Measurements from ENCODE around the gene C2CD2.
A peak's percentile ranks its signal among the peaks of the same experiment; 100 is the strongest.

Gene C2CD2

GRCh38 chr21:41846033-41846317, 107.8 kb downstream of the C2CD2 start:
- no peak for ATAC-seq
- TF ChIP-seq ISL1 (CRISPR knock-in tag; IDR thresholded peaks at IDR 0.05) (no peak), ESRRG (CRISPR knock-in tag; IDR thresholded peaks at IDR 0.05) (no peak), ARNTL (CRISPR knock-in tag; IDR thresholded peaks at IDR 0.05; ENCODE audit: borderline replicate concordance, low read depth) (no peak), PATZ1 (CRISPR knock-in tag; IDR thresholded peaks at IDR 0.05; ENCODE audit: borderline replicate concordance) (no peak), OSR1 (CRISPR knock-in tag; IDR thresholded peaks at IDR 0.05) (no peak), ZC3H10 (CRISPR knock-in tag; IDR thresholded peaks at IDR 0.05) (no peak), CSRNP3 (CRISPR knock-in tag; IDR thresholded peaks at IDR 0.05) (no peak), CSDC2 (CRISPR knock-in tag; IDR thresholded peaks at IDR 0.05) (no peak), PPARA (CRISPR knock-in tag; IDR thresholded peaks at IDR 0.05; ENCODE audit: borderline replicate concordance) (no peak), ZNF8 (CRISPR knock-in tag; IDR thresholded peaks at IDR 0.05) (no peak)

GRCh38 chr21:41845310-41846032, 108.3 kb downstream of the C2CD2 start:
- no peak for ATAC-seq
- no peak for TF ChIP-seq CSDC2 (CRISPR knock-in tag; IDR thresholded peaks at IDR 0.05)

- no peak for ATAC-seq
- TF ChIP-seq CREB5 (CRISPR knock-in tag; IDR thresholded peaks at IDR 0.05; ENCODE audit: low read depth) (no peak), ZFP3 (CRISPR knock-in tag; IDR thresholded peaks at IDR 0.05) (no peak), OSR1 (CRISPR knock-in tag; IDR thresholded peaks at IDR 0.05) (no peak), ESRRG (CRISPR knock-in tag; IDR thresholded peaks at IDR 0.05) (no peak), CSDC2 (CRISPR knock-in tag; IDR thresholded peaks at IDR 0.05) (no peak)
Observed at GRCh38 chr21:41843584-41843983, 110.2 kb downstream of the C2CD2 start.

- no peak for TF ChIP-seq RARB (CRISPR knock-in tag; IDR thresholded peaks at IDR 0.05)
- TF ChIP-seq CREB5 (CRISPR knock-in tag; IDR thresholded peaks at IDR 0.05; ENCODE audit: low read depth): no peak
- peak; percentile 54; the same call in 1 of the 2 replicates for TF ChIP-seq ZFP30 (CRISPR knock-in tag; IDR thresholded peaks at IDR 0.05)
- ATAC-seq: no peak
Observed at GRCh38 chr21:41840880-41841279, 112.9 kb downstream of the C2CD2 start.

- TF ChIP-seq SNAI2 (CRISPR knock-in tag; IDR thresholded peaks at IDR 0.05) (no peak), OSR1 (CRISPR knock-in tag; IDR thresholded peaks at IDR 0.05) (no peak), ZFP3 (CRISPR knock-in tag; IDR thresholded peaks at IDR 0.05) (no peak), ZNF70 (CRISPR knock-in tag; IDR thresholded peaks at IDR 0.05) (no peak), ZNF565 (CRISPR knock-in tag; conservative IDR thresholded peaks at IDR 0.05; ENCODE audit: low read depth) (no peak)
Observed at GRCh38 chr21:41839387-41840000, 114.3 kb downstream of the C2CD2 start.

GRCh38 chr21:41837756-41838297, 116.0 kb downstream of the C2CD2 start:
- TF ChIP-seq PATZ1 (CRISPR knock-in tag; IDR thresholded peaks at IDR 0.05; ENCODE audit: borderline replicate concordance) (no peak), BACH2 (CRISPR knock-in tag; IDR thresholded peaks at IDR 0.05; ENCODE audit: borderline replicate concordance) (no peak), ESRRG (CRISPR knock-in tag; IDR thresholded peaks at IDR 0.05) (no peak)
- no peak for ATAC-seq

More at GRCh38 chr21:41839387-41840000, 114.3 kb downstream of the C2CD2 start:
- no peak for ATAC-seq

Measured in SK-N-SH treated with all-trans-retinoic acid at 6 μM for 48 hours (cell line).